Peyer's patch (tissue), 4 donors: ENCODE measurements around the gene SIGLEC7. TPM values are rescaled to one million over a fixed set of nuclear protein-coding genes. Genes with fewer than 3 reads are reported as not detected.

Experiments
- DNase-seq, 3 donors: peaks; one replicate each; pipeline ENCODE4 v3.0.0-alpha.2; 2017 to 2019
- H3K27ac ChIP-seq, 4 donors: fragments of 200-600 bp; sonication (generic); one replicate each; pipeline ENCODE4 v1.5.1; 2016 to 2019
- H3K27me3 ChIP-seq, 2 donors: fragments of 200-600 bp; sonication (generic); one replicate each; pipeline ENCODE4 v1.5.1; 2019
- H3K36me3 ChIP-seq, 3 donors: fragments of 200-600 bp; sonication (generic); one replicate each; pipeline ENCODE4 v1.5.1; 2016 to 2019
- H3K4me1 ChIP-seq, 4 donors: fragments of 200-600 bp; sonication (generic); one replicate each; pipeline ENCODE4 v1.5.1; 2016 to 2019
- H3K4me3 ChIP-seq, 4 donors: fragments of 200-600 bp; sonication (generic); 1 replicate in 3 of 4; 2 replicates in 1 of 4; pipeline ENCODE4 v1.5.1; 2016 to 2019; ENCODE audit warnings: mild to moderate bottlenecking in 1 of 4
- H3K9me3 ChIP-seq, 4 donors: fragments of 200-600 bp; sonication (generic); one replicate each; pipeline ENCODE4 v1.5.1; 2016 to 2019; ENCODE audit warnings: mild to moderate bottlenecking in 1 of 4
- POLR2A ChIP-seq, 2 donors: fragments of 450-650 bp; IDR thresholded peaks; one replicate each; pipeline ENCODE4 v1.5.1; 2017; ENCODE audit warnings: antibody characterized with exemption in 2 of 2, mild to moderate bottlenecking in 2 of 2, moderate library complexity in 2 of 2
- total RNA-seq, 4 donors: library from RNA; depleted of rRNA; stranded (reverse); fragments of >200 nt; gene quantifications; one replicate each; pipeline ENCODE4 v1.1.0, GENCODE V29; 2016
- TF ChIP-seq, protein P1 (sequence below), 6 experiments: fragments of 450-650 bp in 4 of 6; fragments of 200-600 bp in 2 of 6; sonication (generic) in 1 of 6; IDR thresholded peaks; one replicate each; pipeline ENCODE4 v1.5.1; 2017 to 2019; ENCODE audit warnings: antibody characterized with exemption in 6 of 6, mild to moderate bottlenecking in 3 of 6, moderate library complexity in 1 of 6

SIGLEC7 gene
- total RNA-seq, 4 donors from 2014 or later, result not detected

DNA sequence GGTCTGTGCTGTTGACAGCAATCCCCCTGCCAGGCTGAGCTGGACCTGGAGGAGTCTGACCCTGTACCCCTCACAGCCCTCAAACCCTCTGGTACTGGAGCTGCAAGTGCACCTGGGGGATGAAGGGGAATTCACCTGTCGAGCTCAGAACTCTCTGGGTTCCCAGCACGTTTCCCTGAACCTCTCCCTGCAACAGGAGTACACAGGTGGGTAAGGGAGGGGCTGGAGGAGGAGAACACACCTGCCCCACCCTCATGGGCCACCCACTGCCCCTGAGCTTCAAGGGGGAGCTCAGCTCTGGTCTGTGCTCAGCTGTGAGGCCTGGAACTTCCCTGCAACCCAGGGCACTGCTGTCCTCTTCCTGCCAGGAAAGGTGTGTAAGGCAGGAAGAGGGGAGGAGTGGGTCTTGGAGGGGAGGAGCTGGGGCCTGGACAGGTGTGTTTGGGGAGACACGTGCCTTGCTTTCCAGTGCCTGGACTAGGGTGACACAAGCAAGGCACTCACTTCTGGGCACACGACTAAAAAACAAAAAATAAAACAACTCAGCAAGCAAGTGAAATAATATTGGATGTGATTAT is 3.9 kb downstream of the SIGLEC7 start:
- Histone ChIP-seq H3K4me1 (no peaks in the 10 kb centered on the region), H3K4me3 (no peak overlapping the region), H3K36me3 (no peaks in the 10 kb centered on the region), H3K9me3 (no peaks in the 10 kb centered on the region), H3K27me3 (no peaks in the 10 kb centered on the region), H3K27ac (no peak overlapping the region)
- DNase-seq, result no peak
- TF ChIP-seq, protein P1, sequence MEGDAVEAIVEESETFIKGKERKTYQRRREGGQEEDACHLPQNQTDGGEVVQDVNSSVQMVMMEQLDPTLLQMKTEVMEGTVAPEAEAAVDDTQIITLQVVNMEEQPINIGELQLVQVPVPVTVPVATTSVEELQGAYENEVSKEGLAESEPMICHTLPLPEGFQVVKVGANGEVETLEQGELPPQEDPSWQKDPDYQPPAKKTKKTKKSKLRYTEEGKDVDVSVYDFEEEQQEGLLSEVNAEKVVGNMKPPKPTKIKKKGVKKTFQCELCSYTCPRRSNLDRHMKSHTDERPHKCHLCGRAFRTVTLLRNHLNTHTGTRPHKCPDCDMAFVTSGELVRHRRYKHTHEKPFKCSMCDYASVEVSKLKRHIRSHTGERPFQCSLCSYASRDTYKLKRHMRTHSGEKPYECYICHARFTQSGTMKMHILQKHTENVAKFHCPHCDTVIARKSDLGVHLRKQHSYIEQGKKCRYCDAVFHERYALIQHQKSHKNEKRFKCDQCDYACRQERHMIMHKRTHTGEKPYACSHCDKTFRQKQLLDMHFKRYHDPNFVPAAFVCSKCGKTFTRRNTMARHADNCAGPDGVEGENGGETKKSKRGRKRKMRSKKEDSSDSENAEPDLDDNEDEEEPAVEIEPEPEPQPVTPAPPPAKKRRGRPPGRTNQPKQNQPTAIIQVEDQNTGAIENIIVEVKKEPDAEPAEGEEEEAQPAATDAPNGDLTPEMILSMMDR (IDR thresholded peaks at IDR 0.05), result no peak
- TF ChIP-seq POLR2A (IDR thresholded peaks at IDR 0.05), result no peak

DNA sequence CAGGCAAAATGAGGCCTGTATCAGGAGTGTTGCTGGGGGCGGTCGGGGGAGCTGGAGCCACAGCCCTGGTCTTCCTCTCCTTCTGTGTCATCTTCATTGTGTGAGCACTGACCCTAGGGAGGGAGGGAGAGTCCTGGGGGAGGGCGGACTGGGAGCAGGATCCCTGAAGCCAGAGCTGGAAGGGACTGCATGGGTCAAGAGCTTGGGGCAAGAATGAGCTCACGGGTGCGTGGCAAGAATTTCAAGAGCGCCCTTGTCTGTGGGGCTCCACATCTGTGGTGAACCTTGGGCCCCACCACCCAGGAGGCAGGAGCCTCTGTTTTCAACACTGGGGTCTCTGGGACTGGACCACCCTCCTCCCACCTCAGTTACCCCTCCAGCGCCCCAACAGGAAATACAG is 4.7 kb downstream of the SIGLEC7 start:
- Histone ChIP-seq H3K9me3 (no peaks in the 10 kb centered on the region), H3K36me3 (no peaks in the 10 kb centered on the region), H3K27ac (no peak overlapping the region), H3K27me3 (no peaks in the 10 kb centered on the region), H3K4me3 (no peak overlapping the region), H3K4me1 (no peaks in the 10 kb centered on the region)
- TF ChIP-seq, protein P1 (IDR thresholded peaks at IDR 0.05), result no peak
- no peak for TF ChIP-seq POLR2A (IDR thresholded peaks at IDR 0.05)
- DNase-seq, result no peak

DNA sequence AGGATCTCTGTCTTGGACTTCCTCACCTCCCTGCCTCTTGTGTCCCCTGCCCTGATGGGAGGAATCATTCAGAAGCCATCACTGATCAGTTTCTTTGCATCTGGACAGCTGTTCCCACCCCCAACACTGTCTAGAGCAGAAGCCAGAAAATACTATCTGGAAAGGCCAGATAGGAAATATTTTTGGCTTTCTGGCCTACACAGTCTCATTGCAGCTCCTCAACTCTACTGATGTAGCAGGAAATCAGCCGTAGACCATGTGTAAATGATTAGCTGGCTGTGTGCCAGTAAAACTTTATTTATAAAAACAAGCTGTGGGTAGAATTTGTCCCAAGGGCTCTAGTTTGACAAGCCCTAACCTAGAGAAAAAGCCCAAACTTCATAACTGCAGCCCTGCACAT is 5.6 kb downstream of the SIGLEC7 start:
- Histone ChIP-seq H3K9me3 (no peaks in the 10 kb centered on the region), H3K27ac (no peak overlapping the region), H3K27me3 (no peaks in the 10 kb centered on the region), H3K4me1 (no peaks in the 10 kb centered on the region), H3K36me3 (no peaks in the 10 kb centered on the region), H3K4me3 (no peak overlapping the region)
- TF ChIP-seq, protein P1 (IDR thresholded peaks at IDR 0.05), result no peak
- TF ChIP-seq POLR2A (IDR thresholded peaks at IDR 0.05), result no peak
- DNase-seq, result no peak

DNA sequence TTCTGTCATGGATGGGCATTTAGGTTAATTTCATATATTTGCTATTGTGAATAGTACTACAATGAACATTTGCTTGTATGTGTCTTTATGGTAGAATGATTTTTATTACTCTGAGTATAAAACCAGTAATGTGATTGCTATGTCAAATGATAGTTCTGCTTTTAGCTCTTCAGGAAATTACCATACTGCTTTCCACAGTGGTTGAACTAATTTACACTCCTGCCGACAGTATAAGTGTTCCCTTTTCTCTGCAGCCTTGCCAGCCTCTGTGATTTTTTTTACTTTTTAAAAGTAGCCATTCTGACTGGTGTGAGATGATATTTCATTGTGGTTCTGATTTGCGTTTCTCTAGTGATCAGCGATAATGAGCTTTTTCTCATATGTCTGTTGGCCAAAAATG is 6.5 kb downstream of the SIGLEC7 start:
- no peaks in the 10 kb centered on the region for H3K36me3 ChIP-seq
- no peaks in the 10 kb centered on the region for H3K4me1 ChIP-seq
- H3K27ac ChIP-seq, result no peak overlapping the region
- H3K27me3 ChIP-seq, result no peaks in the 10 kb centered on the region
- no peaks in the 10 kb centered on the region for H3K9me3 ChIP-seq
- H3K4me3 ChIP-seq, result no peak overlapping the region
- TF ChIP-seq, protein P1 (IDR thresholded peaks at IDR 0.05), result no peak
- TF ChIP-seq POLR2A (IDR thresholded peaks at IDR 0.05), result no peak
- DNase-seq, result no peak

DNA sequence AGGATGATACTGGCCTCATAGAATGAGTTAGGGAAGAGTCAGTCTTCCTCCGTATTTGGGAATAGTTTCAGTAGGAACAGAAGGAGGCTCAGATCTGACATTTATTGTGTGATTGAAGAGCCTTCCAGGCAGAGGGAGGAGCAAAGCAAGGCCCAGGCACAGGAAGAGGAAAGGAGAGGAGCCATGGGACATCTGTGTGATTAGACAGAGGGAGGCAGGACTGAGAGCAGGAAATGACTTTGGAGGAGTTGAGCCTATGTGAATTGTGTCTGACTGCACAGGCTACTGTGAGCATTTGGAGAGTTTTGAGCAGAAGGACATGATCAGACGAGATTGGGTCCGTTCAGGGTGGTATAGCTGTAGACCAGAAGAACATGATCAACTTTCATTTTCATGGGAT is 8.5 kb downstream of the SIGLEC7 start:
- no peak for DNase-seq
- Histone ChIP-seq H3K27ac (no peak overlapping the region), H3K27me3 (no peaks in the 10 kb centered on the region), H3K4me1 (no peaks in the 10 kb centered on the region), H3K9me3 (no peaks in the 10 kb centered on the region), H3K36me3 (no peaks in the 10 kb centered on the region), H3K4me3 (no peak overlapping the region)
- TF ChIP-seq, protein P1 (IDR thresholded peaks at IDR 0.05), result no peak
- no peak for TF ChIP-seq POLR2A (IDR thresholded peaks at IDR 0.05)

DNA sequence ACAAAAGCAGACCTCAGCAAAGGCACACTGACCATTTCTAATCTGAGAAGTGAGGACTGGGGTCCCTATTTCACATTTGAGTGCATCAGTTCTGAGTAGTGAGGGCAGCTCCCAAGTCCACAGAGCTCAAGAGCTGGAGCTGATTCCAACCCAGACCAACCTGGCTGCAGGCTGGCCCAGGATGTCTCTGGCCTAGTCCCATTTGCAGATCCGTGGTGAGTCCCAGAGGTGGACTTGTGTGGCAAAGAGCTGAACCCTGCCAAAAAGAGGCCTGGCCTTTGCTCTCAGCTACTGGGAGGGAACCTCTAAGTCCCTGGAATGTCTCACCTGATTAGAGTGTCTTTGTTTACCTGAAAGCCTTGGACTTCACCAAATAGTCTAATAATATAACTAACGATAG is 14.6 kb downstream of the SIGLEC7 start:
- no peaks in the 10 kb centered on the region for H3K9me3 ChIP-seq
- TF ChIP-seq POLR2A (IDR thresholded peaks at IDR 0.05), result no peak
- TF ChIP-seq, protein P1 (IDR thresholded peaks at IDR 0.05), result no peak
- H3K4me3 ChIP-seq, result no peak overlapping the region
- no peak for DNase-seq
- H3K4me1 ChIP-seq, result no peaks in the 10 kb centered on the region
- no peaks in the 10 kb centered on the region for H3K36me3 ChIP-seq
- no peak overlapping the region for H3K27ac ChIP-seq
- H3K27me3 ChIP-seq, result no peaks in the 10 kb centered on the region
